IPS-NIHi11 (cell line): ENCODE results near the gene RGS9.
A peak's percentile ranks its signal among the peaks of the same experiment; 100 is the strongest.
"Not testable (repeated sequence)": the region's sequence is repeated elsewhere in the genome, so short reads cannot be mapped to it uniquely, and the experiment has no call there.

ENCODE experiments used
- DNase-seq: peaks from one replicate; pipeline ENCODE4 v3.0.0; 2012; ENCODE audit warnings: mixed read lengths, low spot score

The RGS9 gene

GRCh38 chr17:65137021-65137939 lies at the start of gene RGS9:
TSS of gene RGS9 (plus strand) at chr17:65137370. CDS start at chr17:65137541, 171 bp downstream.
- DNase-seq = peak; percentile 95

- no peak for DNase-seq
These were observed 48.4 kb upstream of the RGS9 start for GRCh38 chr17:65088621-65089360.

GRCh38 chr17:65092262-65092661 lies 44.9 kb upstream of the RGS9 start:
- no peak for DNase-seq

- DNase-seq = not testable (repeated sequence)
These were observed 44.3 kb upstream of the RGS9 start for GRCh38 chr17:65092721-65093356.

- no peak for DNase-seq
These were observed 43.2 kb upstream of the RGS9 start for GRCh38 chr17:65093930-65094329.

GRCh38 chr17:65095465-65095864 lies 41.7 kb upstream of the RGS9 start:
- no peak for DNase-seq

- not testable (repeated sequence) for DNase-seq
These were observed 40.8 kb upstream of the RGS9 start for GRCh38 chr17:65096382-65096781.

GRCh38 chr17:65097110-65097509 lies 40.1 kb upstream of the RGS9 start:
- DNase-seq = no peak

GRCh38 chr17:65099475-65099874 lies 37.7 kb upstream of the RGS9 start:
- DNase-seq = no peak

GRCh38 chr17:65099941-65100315 lies 37.2 kb upstream of the RGS9 start:
- DNase-seq = peak; percentile 35

- DNase-seq = peak; percentile 94
These were observed 36.6 kb upstream of the RGS9 start for GRCh38 chr17:65100316-65101140.

- no peak for DNase-seq
These were observed 35.8 kb upstream of the RGS9 start for GRCh38 chr17:65101371-65101770.

GRCh38 chr17:65102235-65102634 lies 34.9 kb upstream of the RGS9 start:
- DNase-seq = no peak

- no peak for DNase-seq
These were observed 34.4 kb upstream of the RGS9 start for GRCh38 chr17:65102788-65103187.

GRCh38 chr17:65103431-65103830 lies 33.7 kb upstream of the RGS9 start:
- DNase-seq = no peak

- no peak for DNase-seq
These were observed 33.3 kb upstream of the RGS9 start for GRCh38 chr17:65103896-65104295.

- no peak for DNase-seq
These were observed 32.6 kb upstream of the RGS9 start for GRCh38 chr17:65104541-65104940.

- DNase-seq = no peak
These were observed 32.2 kb upstream of the RGS9 start for GRCh38 chr17:65104973-65105372.

- no peak for DNase-seq
These were observed 29.0 kb upstream of the RGS9 start for GRCh38 chr17:65108152-65108551.

GRCh38 chr17:65109543-65109942 lies 27.6 kb upstream of the RGS9 start:
- no peak for DNase-seq

GRCh38 chr17:65109990-65110680 lies 27.0 kb upstream of the RGS9 start:
- no peak for DNase-seq
